ENCODE measurements around the gene CYP19A1.

Gene CYP19A1

GRCh38 chr15:51332206-51333147 is 5.9 kb downstream of the CYP19A1 start:
- Histone ChIP-seq H3K27me3 (ENCODE audit: control insufficient read depth, low read length) (0 out of 2 replicates have a peak, but pooled peaks cover 2% of the 10 kb centered on the region), H3K27ac (ENCODE audit: low read depth, low read length) (no peak overlapping the region), H3K9me3 (ENCODE audit: control insufficient read depth, insufficient read depth, low read length) (no peaks in the 10 kb centered on the region), H3K4me3 (ENCODE audit: low read length) (no peak overlapping the region), H3K9me2 (replicated peaks; ENCODE audit: control insufficient read depth, low read length) (no peaks in the 10 kb centered on the region), H3K79me2 (ENCODE audit: control insufficient read depth, low read length) (no peaks in the 10 kb centered on the region), H3K36me3 (ENCODE audit: control insufficient read depth, low read length) (no peaks in the 10 kb centered on the region), H3K4me1 (ENCODE audit: control insufficient read depth, low read length) (no peaks in the 10 kb centered on the region), H3K4me2 (ENCODE audit: low read length) (no peak overlapping the region), H3F3A (ENCODE audit: control insufficient read depth, insufficient read depth) (no peaks in the 10 kb centered on the region), H4K20me1 (ENCODE audit: control insufficient read depth, insufficient read depth, low read depth, low read length) (no peaks in the 10 kb centered on the region)
- TF ChIP-seq CTCF (IDR thresholded peaks at IDR 0.05; ENCODE audit: low read depth, low read length, poor library complexity, severe bottlenecking) (no peak), EZH2phosphoT487 (IDR thresholded peaks at IDR 0.05; ENCODE audit: borderline replicate concordance, low read length) (no peak)

- Histone ChIP-seq H3K79me2 (ENCODE audit: control insufficient read depth, low read length) (no peaks in the 10 kb centered on the region), H3K36me3 (ENCODE audit: control insufficient read depth, low read length) (no peaks in the 10 kb centered on the region), H3F3A (ENCODE audit: control insufficient read depth, insufficient read depth) (no peaks in the 10 kb centered on the region), H3K9me2 (replicated peaks; ENCODE audit: control insufficient read depth, low read length) (no peaks in the 10 kb centered on the region), H3K27me3 (ENCODE audit: control insufficient read depth, low read length) (0 out of 2 replicates have a peak, but pooled peaks cover 2% of the 10 kb centered on the region), H3K27ac (ENCODE audit: low read depth, low read length) (no peak overlapping the region), H3K4me2 (ENCODE audit: low read length) (no peak overlapping the region), H3K9me3 (ENCODE audit: control insufficient read depth, insufficient read depth, low read length) (no peaks in the 10 kb centered on the region), H3K4me3 (ENCODE audit: low read length) (no peak overlapping the region), H3K4me1 (ENCODE audit: control insufficient read depth, low read length) (no peaks in the 10 kb centered on the region), H4K20me1 (ENCODE audit: control insufficient read depth, insufficient read depth, low read depth, low read length) (no peaks in the 10 kb centered on the region)
- TF ChIP-seq EZH2phosphoT487 (IDR thresholded peaks at IDR 0.05; ENCODE audit: borderline replicate concordance, low read length) (no peak), CTCF (IDR thresholded peaks at IDR 0.05; ENCODE audit: low read depth, low read length, poor library complexity, severe bottlenecking) (no peak)
Observed at GRCh38 chr15:51331141-51331540, 7.3 kb downstream of the CYP19A1 start.

DNA sequence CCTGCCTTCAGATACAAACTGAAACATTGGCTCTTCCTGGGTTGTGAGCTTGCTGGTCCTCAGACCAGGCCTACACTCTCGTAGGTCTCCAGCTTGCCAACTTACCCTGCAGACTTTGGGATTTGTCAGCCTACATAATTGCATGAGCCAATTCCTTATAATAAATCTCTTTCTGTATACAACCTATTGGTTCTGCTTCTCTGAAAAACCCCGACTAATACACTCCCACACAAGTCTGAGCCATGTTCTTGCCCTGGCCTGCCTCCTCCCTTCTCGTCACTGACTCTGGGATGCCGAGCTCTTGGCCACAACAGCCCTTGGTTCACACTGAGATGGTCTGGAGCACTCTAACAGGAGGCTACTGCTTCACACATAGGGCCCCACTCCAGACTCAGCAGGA is 9.5 kb downstream of the CYP19A1 start:
- Histone ChIP-seq H3K27me3 (ENCODE audit: control insufficient read depth, low read length) (0 out of 2 replicates have a peak, but pooled peaks cover 2% of the 10 kb centered on the region), H3K9me2 (replicated peaks; ENCODE audit: control insufficient read depth, low read length) (no peaks in the 10 kb centered on the region), H3K4me3 (ENCODE audit: low read length) (no peak overlapping the region), H4K20me1 (ENCODE audit: control insufficient read depth, insufficient read depth, low read depth, low read length) (no peaks in the 10 kb centered on the region), H3K79me2 (ENCODE audit: control insufficient read depth, low read length) (no peaks in the 10 kb centered on the region), H3F3A (ENCODE audit: control insufficient read depth, insufficient read depth) (no peaks in the 10 kb centered on the region), H3K4me1 (ENCODE audit: control insufficient read depth, low read length) (no peaks in the 10 kb centered on the region), H3K36me3 (ENCODE audit: control insufficient read depth, low read length) (no peaks in the 10 kb centered on the region), H3K9me3 (ENCODE audit: control insufficient read depth, insufficient read depth, low read length) (no peaks in the 10 kb centered on the region), H3K4me2 (ENCODE audit: low read length) (no peak overlapping the region), H3K27ac (ENCODE audit: low read depth, low read length) (no peak overlapping the region)
- TF ChIP-seq CTCF (IDR thresholded peaks at IDR 0.05; ENCODE audit: low read depth, low read length, poor library complexity, severe bottlenecking) (no peak), EZH2phosphoT487 (IDR thresholded peaks at IDR 0.05; ENCODE audit: borderline replicate concordance, low read length) (no peak)
